HEK293 (cell line): ENCODE measurements around the gene ARMC2.
A peak's percentile ranks its signal among the peaks of the same experiment; 100 is the strongest.

Experiments
- GLI4 ChIP-seq: fragments of 450-650 bp; formaldehyde crosslinking; IDR thresholded peaks from 2 replicates; pipeline ENCODE4 v1.5.1; 2016; ENCODE audit warnings: missing biosample characterization, missing genetic modification characterization
- KLF1 ChIP-seq: fragments of 450-650 bp; formaldehyde crosslinking; IDR thresholded peaks from 2 replicates; pipeline ENCODE4 v1.5.1; 2016; ENCODE audit warnings: missing biosample characterization, missing genetic modification characterization
- MEIS1 ChIP-seq: sonication (generic); formaldehyde crosslinking; IDR thresholded peaks from 2 replicates; pipeline ENCODE4 v1.8.1; 2022; ENCODE audit warnings: missing genetic modification reagents, mild to moderate bottlenecking, borderline replicate concordance
- MZF1 ChIP-seq: fragments of 450-650 bp; formaldehyde crosslinking; IDR thresholded peaks from 2 replicates; pipeline ENCODE4 v1.5.1; 2017; ENCODE audit warnings: missing biosample characterization, missing genetic modification characterization, borderline replicate concordance
- PRDM6 ChIP-seq: fragments of 450-650 bp; formaldehyde crosslinking; IDR thresholded peaks from 2 replicates; pipeline ENCODE4 v1.5.1; 2017; ENCODE audit warnings: missing biosample characterization, missing genetic modification characterization
- REPIN1 ChIP-seq: fragments of 450-650 bp; formaldehyde crosslinking; IDR thresholded peaks from 2 replicates; pipeline ENCODE4 v1.5.1; 2017; ENCODE audit warnings: missing biosample characterization, missing genetic modification characterization, low read depth
- SP7 ChIP-seq: fragments of 450-650 bp; formaldehyde crosslinking; IDR thresholded peaks from 2 replicates; pipeline ENCODE4 v1.5.1; 2016; ENCODE audit warnings: missing biosample characterization, missing genetic modification characterization
- TRIM28 ChIP-seq: IDR thresholded peaks from 2 replicates; pipeline ENCODE4 v1.6.1; 2011; ENCODE audit warnings: low read length, control low read depth, borderline replicate concordance
- ZFHX2 ChIP-seq: fragments of 450-650 bp; formaldehyde crosslinking; conservative IDR thresholded peaks from 2 replicates; pipeline ENCODE4 v1.5.1; 2016; ENCODE audit warnings: missing biosample characterization, missing genetic modification characterization
- ZFP69B ChIP-seq: fragments of 450-650 bp; formaldehyde crosslinking; IDR thresholded peaks from 2 replicates; pipeline ENCODE4 v1.5.1; 2016; ENCODE audit warnings: missing biosample characterization, missing genetic modification characterization
- ZIC2 ChIP-seq: fragments of 450-650 bp; formaldehyde crosslinking; IDR thresholded peaks from 2 replicates; pipeline ENCODE4 v1.5.1; 2016; ENCODE audit warnings: missing biosample characterization, missing genetic modification characterization
- ZNF10 ChIP-seq: fragments of 450-650 bp; formaldehyde crosslinking; IDR thresholded peaks from 2 replicates; pipeline ENCODE4 v1.5.1; 2017; ENCODE audit warnings: missing biosample characterization, missing genetic modification characterization
- ZNF114 ChIP-seq: fragments of 450-650 bp; formaldehyde crosslinking; IDR thresholded peaks from 2 replicates; pipeline ENCODE4 v1.5.0; 2017; ENCODE audit warnings: missing biosample characterization, missing genetic modification characterization
- ZNF132 ChIP-seq: fragments of 450-650 bp; formaldehyde crosslinking; IDR thresholded peaks from 2 replicates; pipeline ENCODE4 v1.5.1; 2017; ENCODE audit warnings: missing biosample characterization, missing genetic modification characterization, borderline replicate concordance
- ZNF146 ChIP-seq: fragments of 450-650 bp; formaldehyde crosslinking; IDR thresholded peaks from 2 replicates; pipeline ENCODE4 v1.5.1; 2016; ENCODE audit warnings: missing biosample characterization, missing genetic modification characterization
- ZNF169 ChIP-seq: fragments of 450-650 bp; formaldehyde crosslinking; IDR thresholded peaks from 2 replicates; pipeline ENCODE4 v1.5.1; 2016; ENCODE audit warnings: missing biosample characterization, missing genetic modification characterization
- ZNF2 ChIP-seq: fragments of 450-650 bp; formaldehyde crosslinking; IDR thresholded peaks from 2 replicates; pipeline ENCODE4 v1.5.1; 2016; ENCODE audit warnings: missing biosample characterization, missing genetic modification characterization
- ZNF24 ChIP-seq: fragments of 450-650 bp; formaldehyde crosslinking; IDR thresholded peaks from 2 replicates; pipeline ENCODE4 v1.5.1; 2016; ENCODE audit warnings: missing biosample characterization, missing genetic modification characterization
- ZNF311 ChIP-seq: fragments of 450-650 bp; formaldehyde crosslinking; IDR thresholded peaks from 2 replicates; pipeline ENCODE4 v1.5.1; 2017; ENCODE audit warnings: missing biosample characterization, missing genetic modification characterization, borderline replicate concordance
- ZNF354C ChIP-seq: fragments of 450-650 bp; formaldehyde crosslinking; IDR thresholded peaks from 2 replicates; pipeline ENCODE4 v1.5.1; 2016; ENCODE audit warnings: missing biosample characterization, missing genetic modification characterization, low read depth, borderline replicate concordance
- ZNF404 ChIP-seq: fragments of 450-650 bp; formaldehyde crosslinking; IDR thresholded peaks from 2 replicates; pipeline ENCODE4 v1.5.1; 2017; ENCODE audit warnings: missing biosample characterization, missing genetic modification characterization
- ZNF416 ChIP-seq: fragments of 450-650 bp; formaldehyde crosslinking; IDR thresholded peaks from 2 replicates; pipeline ENCODE4 v1.5.1; 2016; ENCODE audit warnings: missing biosample characterization, missing genetic modification characterization
- ZNF48 ChIP-seq: fragments of 450-650 bp; formaldehyde crosslinking; IDR thresholded peaks from 2 replicates; pipeline ENCODE4 v1.5.1; 2016; ENCODE audit warnings: missing biosample characterization, missing genetic modification characterization
- ZNF560 ChIP-seq: fragments of 450-650 bp; formaldehyde crosslinking; IDR thresholded peaks from 2 replicates; pipeline ENCODE4 v1.5.1; 2017; ENCODE audit warnings: missing biosample characterization, missing genetic modification characterization, borderline replicate concordance
- ZNF610 ChIP-seq: fragments of 450-650 bp; formaldehyde crosslinking; IDR thresholded peaks from 2 replicates; pipeline ENCODE4 v1.5.1; 2016; ENCODE audit warnings: missing biosample characterization, missing genetic modification characterization, borderline replicate concordance
- ZNF623 ChIP-seq: fragments of 450-650 bp; formaldehyde crosslinking; IDR thresholded peaks from 2 replicates; pipeline ENCODE4 v1.5.1; 2016; ENCODE audit warnings: missing biosample characterization, missing genetic modification characterization
- ZNF654 ChIP-seq: fragments of 450-650 bp; formaldehyde crosslinking; IDR thresholded peaks from 2 replicates; pipeline ENCODE4 v1.5.1; 2016; ENCODE audit warnings: low read depth, missing biosample characterization, missing genetic modification characterization
- ZNF670 ChIP-seq: fragments of 450-650 bp; formaldehyde crosslinking; IDR thresholded peaks from 2 replicates; pipeline ENCODE4 v1.5.1; 2016; ENCODE audit warnings: missing biosample characterization, missing genetic modification characterization, low read depth
- ZNF768 ChIP-seq: fragments of 450-650 bp; formaldehyde crosslinking; IDR thresholded peaks from 2 replicates; pipeline ENCODE4 v1.5.1; 2018; ENCODE audit warnings: missing biosample characterization, mild to moderate bottlenecking, missing genetic modification characterization
- ZNF776 ChIP-seq: fragments of 450-650 bp; formaldehyde crosslinking; IDR thresholded peaks from 2 replicates; pipeline ENCODE4 v1.5.0; 2017; ENCODE audit warnings: missing biosample characterization, missing genetic modification characterization, borderline replicate concordance
- ZNF777 ChIP-seq: fragments of 450-650 bp; formaldehyde crosslinking; IDR thresholded peaks from 2 replicates; pipeline ENCODE4 v1.5.1; 2017; ENCODE audit warnings: missing biosample characterization, missing genetic modification characterization, borderline replicate concordance

The ARMC2 gene

GRCh38 chr6:108966855-108967755, 118.9 kb downstream of the ARMC2 start (continued):
- no peak for TF ChIP-seq REPIN1 (tag by site-specific recombination)
- no peak for TF ChIP-seq ZNF10 (tag by site-specific recombination)
- TF ChIP-seq ZIC2 (tag by site-specific recombination), result peak; percentile 48
- TF ChIP-seq MEIS1, result no peak
- no peak for TF ChIP-seq MZF1 (tag by site-specific recombination)
- TF ChIP-seq ZNF560 (tag by site-specific recombination), result no peak
- no peak for TF ChIP-seq ZNF132 (tag by site-specific recombination)
- no peak for TF ChIP-seq ZNF404 (tag by site-specific recombination)
- TF ChIP-seq ZNF354C (tag by site-specific recombination), result no peak
- no peak for TF ChIP-seq ZNF768 (tag by site-specific recombination)
- TF ChIP-seq KLF1, result no peak
- no peak for TF ChIP-seq ZNF670
- TF ChIP-seq ZNF169 (tag by site-specific recombination), result no peak
- no peak for TF ChIP-seq SP7 (tag by site-specific recombination)
- TF ChIP-seq ZNF48 (tag by site-specific recombination), result no peak
- no peak for TF ChIP-seq ZNF610
- TF ChIP-seq ZNF776, result no peak
- TF ChIP-seq ZNF114 (tag by site-specific recombination), result no peak
- TF ChIP-seq GLI4, result no peak
- TF ChIP-seq ZNF416, result no peak
- TF ChIP-seq ZNF2, result no peak
- TF ChIP-seq ZNF654 (tag by site-specific recombination), result no peak
- no peak for TF ChIP-seq ZNF311 (tag by site-specific recombination)
- no peak for TF ChIP-seq ZFP69B (tag by site-specific recombination)
- no peak for TF ChIP-seq ZNF146
- TF ChIP-seq TRIM28, result peak; percentile 83; the same call in 1 of the 2 replicates
- TF ChIP-seq ZFHX2 (tag by site-specific recombination), result peak; percentile 69
- no peak for TF ChIP-seq ZNF24 (tag by site-specific recombination)
- no peak for TF ChIP-seq ZNF623 (tag by site-specific recombination)
- no peak for TF ChIP-seq ZNF777 (tag by site-specific recombination)
- no peak for TF ChIP-seq PRDM6 (tag by site-specific recombination)
